ENCODE measurements around the gene MYL11.

Gene MYL11

GRCh38 chr16:30418350-30419181 lies 44.0 kb downstream of the MYL11 start:
- DNase-seq (ENCODE audit: low spot score) = no peak

DNA sequence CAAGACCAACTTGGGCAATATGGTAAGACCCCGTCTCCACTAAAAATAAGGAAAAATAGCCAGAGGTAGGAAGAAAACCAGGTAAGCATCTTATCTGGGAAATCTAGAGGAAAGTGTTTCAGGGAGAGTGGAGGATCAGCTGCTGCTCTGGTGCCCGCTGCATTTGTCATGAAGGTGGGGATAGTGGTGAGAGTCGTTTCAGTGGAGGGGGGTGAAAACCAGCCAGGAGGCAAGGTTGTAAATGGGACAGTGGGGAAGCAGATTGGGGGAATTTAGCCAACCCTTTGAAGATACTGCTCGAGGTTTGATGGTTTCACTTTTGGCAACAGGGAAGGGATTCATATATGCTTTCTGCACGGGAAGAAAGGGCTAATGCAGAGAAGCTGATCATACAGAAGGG lies 46.4 kb downstream of the MYL11 start:
- no peak for DNase-seq (ENCODE audit: low spot score)

Small RNA genes within 50 kb of the gene (small RNA-seq; reads per million reads assigned to genes)
- gene RF00406 = 1.6 to 1.8 reads per million in 2 experiments

Measured in SK-N-DZ (cell line).